PC-9 (cell line): Measurements from ENCODE around the gene EPHB2. TPM values are rescaled to one million over a fixed set of nuclear protein-coding genes. Genes with fewer than 3 reads are reported as not detected.

Experiments
- BruUV-seq: library from RNA; stranded (reverse); fragments of 400-500 nt; replicated peaks from 2 replicates; lab custom pipeline; 2021; lab: Mats Ljungman, UMichigan
- CTCF ChIA-PET: fragments of 300-600 bp; sonication (Branson Sonifier 250); formaldehyde crosslinking; loops from one replicate; lab custom pipeline; 2022; ENCODE audit warnings: antibody characterized with exemption; lab: Charles Lee
- POLR2A ChIA-PET: fragments of 300-600 bp; sonication (Branson Sonifier 250); formaldehyde crosslinking; loops from one replicate; lab custom pipeline; 2022; ENCODE audit warnings: antibody characterized with exemption; ENCODE audit not compliant: unreplicated experiment; lab: Charles Lee
- DNase-seq, 2 experiments: peaks; one replicate each; pipeline versions ENCODE4 v3.0.0 to v3.0.0-alpha.2; 2015 to 2022; ENCODE audit warnings: mixed read lengths in 1 of 2
- H2AFZ ChIP-seq: fragments of 200-600 bp; sonication (generic); 2 replicates; pipeline ENCODE4 v1.8.1; 2017; ENCODE audit warnings: antibody characterized with exemption
- H3F3A ChIP-seq: fragments of 200-600 bp; sonication (generic); 2 replicates; pipeline ENCODE4 v1.8.1; 2017; ENCODE audit warnings: antibody characterized with exemption, mild to moderate bottlenecking, low read depth; ENCODE audit not compliant: insufficient read depth
- H3K27ac ChIP-seq: fragments of 200-600 bp; sonication (generic); 2 replicates; pipeline ENCODE4 v1.6.1; 2016; ENCODE audit warnings: mixed run types
- H3K27me3 ChIP-seq: fragments of 200-600 bp; sonication (generic); 2 replicates; pipeline ENCODE4 v1.6.1; 2016; ENCODE audit warnings: low read depth, mixed run types; ENCODE audit not compliant: insufficient read depth
- H3K36me3 ChIP-seq: fragments of 200-600 bp; sonication (generic); 2 replicates; pipeline ENCODE4 v1.6.1; 2016; ENCODE audit warnings: low read depth, mixed run types
- H3K4me1 ChIP-seq: fragments of 200-600 bp; sonication (generic); replicated peaks from 2 replicates; pipeline ENCODE4 v1.6.1; 2016; ENCODE audit warnings: mixed run types; ENCODE audit not compliant: insufficient read depth
- H3K4me2 ChIP-seq: fragments of 200-600 bp; sonication (generic); 2 replicates; pipeline ENCODE4 v1.6.1; 2017; ENCODE audit warnings: mixed run types
- H3K4me3 ChIP-seq: fragments of 200-600 bp; sonication (generic); 2 replicates; pipeline ENCODE4 v1.6.1; 2016; ENCODE audit warnings: mixed run types
- H3K79me2 ChIP-seq: fragments of 200-600 bp; sonication (generic); 2 replicates; pipeline ENCODE4 v1.6.1; 2017; ENCODE audit warnings: low read depth, mixed run types
- H3K9me2 ChIP-seq: fragments of 200-600 bp; sonication (generic); 2 replicates; pipeline ENCODE4 v1.8.1; 2017; ENCODE audit warnings: mild to moderate bottlenecking; ENCODE audit not compliant: insufficient read depth
- H3K9me3 ChIP-seq: fragments of 200-600 bp; sonication (generic); 2 replicates; pipeline ENCODE4 v1.8.1; 2016; ENCODE audit warnings: low read depth; ENCODE audit not compliant: insufficient read depth
- H4K20me1 ChIP-seq: fragments of 200-600 bp; sonication (generic); 2 replicates; pipeline ENCODE4 v1.8.1; 2017; ENCODE audit not compliant: insufficient read depth
- EZH2 ChIP-seq: fragments of 200-600 bp; sonication (generic); IDR thresholded peaks from 2 replicates; pipeline ENCODE4 v1.8.0; 2017; ENCODE audit warnings: antibody characterized with exemption, low read depth
- intact Hi-C: fragments of 100-400 bp; cut with micrococcal nuclease; formaldehyde crosslinking; loops from one replicate; pipeline ENCODE4 v1.10.0; 2022; ENCODE audit not compliant: unreplicated experiment
- total RNA-seq: library from RNA; stranded (reverse); gene quantifications from 2 replicates; pipeline ENCODE4 v1.2.3, GENCODE V29; 2021
- TF ChIP-seq, protein P1 (sequence below): fragments of 200-600 bp; sonication (generic); conservative IDR thresholded peaks from 2 replicates; pipeline ENCODE4 v1.6.1; 2017; ENCODE audit warnings: mixed run types, antibody characterized with exemption, mild to moderate bottlenecking, moderate library complexity

The EPHB2 gene
- total RNA-seq, 1 experiment from 2014 or later: 26.7 TPM

DNA sequence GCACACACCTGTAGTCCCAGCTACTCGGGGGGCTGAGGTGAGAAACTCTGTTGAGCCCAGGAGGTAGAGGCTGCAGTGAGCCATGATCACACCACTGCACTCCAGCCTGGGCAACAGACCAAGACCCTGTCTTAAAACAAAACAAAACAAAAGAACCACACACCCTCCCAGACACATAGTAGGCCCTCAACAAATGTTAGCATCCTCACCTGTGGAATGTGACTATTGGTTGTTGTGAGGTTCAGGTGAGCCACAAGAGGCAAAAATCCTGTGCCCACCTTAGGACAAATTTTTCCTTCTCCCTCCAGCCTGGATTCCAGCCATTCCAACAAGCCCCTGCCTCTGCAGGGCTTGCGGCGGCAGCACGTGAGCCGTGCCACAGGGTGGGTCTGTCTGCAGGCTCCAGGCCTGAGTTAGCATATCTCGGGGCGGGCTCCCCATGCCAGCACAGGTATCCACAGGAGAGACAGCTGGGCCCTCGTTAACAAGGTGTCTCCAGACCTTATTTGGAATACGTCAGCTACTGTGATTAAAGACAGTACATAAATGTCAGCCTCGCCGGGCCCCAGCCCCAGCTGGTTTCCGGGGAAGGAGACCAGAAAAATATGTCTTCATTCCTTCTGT lies 40.2 kb upstream of the EPHB2 start:
- Histone ChIP-seq H3K4me2 (no peak overlapping the region), H3K27me3 (no peaks in the 10 kb centered on the region; the same call in 1 of the 2 replicates), H3K27ac (no peak overlapping the region), H2AFZ (no peak overlapping the region), H3K9me3 (no peaks in the 10 kb centered on the region), H3K9me2 (no peaks in the 10 kb centered on the region), H4K20me1 (no peaks in the 10 kb centered on the region), H3K4me3 (no peak overlapping the region), H3K36me3 (no peaks in the 10 kb centered on the region), H3K4me1 (no peaks in the 10 kb centered on the region), H3F3A (no peaks in the 10 kb centered on the region), H3K79me2 (no peaks in the 10 kb centered on the region)
- TF ChIP-seq EZH2: no peak
- TF ChIP-seq, protein P1, sequence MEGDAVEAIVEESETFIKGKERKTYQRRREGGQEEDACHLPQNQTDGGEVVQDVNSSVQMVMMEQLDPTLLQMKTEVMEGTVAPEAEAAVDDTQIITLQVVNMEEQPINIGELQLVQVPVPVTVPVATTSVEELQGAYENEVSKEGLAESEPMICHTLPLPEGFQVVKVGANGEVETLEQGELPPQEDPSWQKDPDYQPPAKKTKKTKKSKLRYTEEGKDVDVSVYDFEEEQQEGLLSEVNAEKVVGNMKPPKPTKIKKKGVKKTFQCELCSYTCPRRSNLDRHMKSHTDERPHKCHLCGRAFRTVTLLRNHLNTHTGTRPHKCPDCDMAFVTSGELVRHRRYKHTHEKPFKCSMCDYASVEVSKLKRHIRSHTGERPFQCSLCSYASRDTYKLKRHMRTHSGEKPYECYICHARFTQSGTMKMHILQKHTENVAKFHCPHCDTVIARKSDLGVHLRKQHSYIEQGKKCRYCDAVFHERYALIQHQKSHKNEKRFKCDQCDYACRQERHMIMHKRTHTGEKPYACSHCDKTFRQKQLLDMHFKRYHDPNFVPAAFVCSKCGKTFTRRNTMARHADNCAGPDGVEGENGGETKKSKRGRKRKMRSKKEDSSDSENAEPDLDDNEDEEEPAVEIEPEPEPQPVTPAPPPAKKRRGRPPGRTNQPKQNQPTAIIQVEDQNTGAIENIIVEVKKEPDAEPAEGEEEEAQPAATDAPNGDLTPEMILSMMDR: no peak
- ChIA-PET POLR2A (no interaction called here), CTCF (no interaction called here)
- intact Hi-C loops: no loop called here
- no peak for DNase-seq
- BruUV-seq: no TSS peak

DNA sequence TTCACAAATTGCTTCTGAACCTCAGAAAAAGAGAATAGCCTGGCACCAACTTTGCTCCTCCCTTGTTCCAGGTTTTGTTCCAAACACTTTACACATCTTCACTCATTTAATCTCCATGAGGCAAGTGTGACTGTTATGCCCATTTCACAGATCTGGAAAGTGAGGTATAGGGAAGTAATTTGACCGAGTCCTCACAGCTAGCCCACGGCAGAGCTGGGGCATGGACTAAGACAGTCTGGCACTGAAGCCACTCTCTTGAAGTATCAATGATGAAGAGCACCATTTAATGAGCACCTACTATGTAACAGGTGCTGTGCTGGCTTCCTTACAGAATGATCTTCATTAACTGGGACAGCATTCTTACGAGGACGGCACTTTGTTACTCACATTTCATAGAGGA lies 38.6 kb upstream of the EPHB2 start:
- Histone ChIP-seq H3K79me2 (no peaks in the 10 kb centered on the region), H3K4me1 (no peaks in the 10 kb centered on the region), H3K9me3 (no peaks in the 10 kb centered on the region), H2AFZ (no peak overlapping the region), H3K36me3 (no peaks in the 10 kb centered on the region), H3K4me3 (no peak overlapping the region), H3K4me2 (no peak overlapping the region), H4K20me1 (no peaks in the 10 kb centered on the region), H3K27me3 (no peaks in the 10 kb centered on the region; the same call in 1 of the 2 replicates), H3K9me2 (no peaks in the 10 kb centered on the region), H3F3A (no peaks in the 10 kb centered on the region), H3K27ac (no peak overlapping the region)
- no TSS peak for BruUV-seq
- ChIA-PET POLR2A (no interaction called here), CTCF (no interaction called here)
- intact Hi-C loops: no loop called here
- no peak for DNase-seq
- TF ChIP-seq EZH2: no peak
- TF ChIP-seq, protein P1: no peak

DNA sequence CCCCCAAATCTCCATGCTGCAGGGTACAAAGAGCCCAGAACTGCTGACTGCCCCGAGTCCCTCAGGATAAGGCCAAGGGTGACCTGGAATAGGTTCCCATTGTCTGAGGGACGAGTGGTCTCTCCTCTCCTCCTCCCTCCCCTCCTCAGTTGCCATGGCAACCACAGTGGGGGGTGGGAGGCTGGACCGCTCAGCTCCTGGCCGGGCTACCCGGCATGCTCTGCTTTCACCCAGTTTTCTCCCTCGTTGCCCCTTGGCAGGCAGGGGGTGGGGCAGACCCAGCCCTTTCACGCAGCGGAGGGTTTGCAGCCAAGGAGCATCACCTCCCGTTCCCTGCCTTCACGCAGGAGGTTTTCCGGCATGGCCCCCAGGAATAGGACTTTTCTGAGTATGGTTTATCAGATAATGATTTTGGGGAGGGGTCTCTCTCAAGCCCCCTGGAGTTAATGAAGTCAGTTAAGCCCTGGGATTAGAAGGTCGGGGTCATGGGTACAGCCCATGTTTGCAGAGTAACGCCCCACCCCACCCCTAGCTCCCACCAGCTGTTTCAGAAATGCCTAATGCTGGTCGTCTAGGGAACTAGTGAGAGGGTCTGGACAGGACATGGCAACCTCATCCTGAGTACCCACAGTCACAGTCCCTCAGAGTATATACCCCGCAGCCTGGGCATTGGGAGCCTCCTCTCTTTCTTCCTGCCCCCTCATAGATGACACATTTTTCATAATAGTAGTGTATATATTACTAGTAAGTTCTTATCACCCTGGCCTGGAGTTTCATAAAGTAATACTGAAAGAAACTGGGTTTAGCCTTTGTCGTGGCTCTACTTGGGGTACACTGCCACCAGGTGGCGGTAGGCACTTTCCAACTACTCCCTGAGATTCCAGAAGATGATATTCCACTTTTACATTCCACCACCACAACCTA lies 36.9 kb upstream of the EPHB2 start:
- Histone ChIP-seq H3K4me1 (no peaks in the 10 kb centered on the region), H3K4me2 (no peak overlapping the region), H4K20me1 (no peaks in the 10 kb centered on the region), H3K36me3 (no peaks in the 10 kb centered on the region), H3K79me2 (no peaks in the 10 kb centered on the region), H2AFZ (no peak overlapping the region), H3K4me3 (no peak overlapping the region), H3K9me2 (no peaks in the 10 kb centered on the region), H3K27ac (no peak overlapping the region), H3F3A (peaks cover 6% of the 10 kb centered on the region; the same call in 1 of the 2 replicates), H3K27me3 (no peaks in the 10 kb centered on the region), H3K9me3 (no peaks in the 10 kb centered on the region)
- BruUV-seq: no TSS peak
- DNase-seq: peak in 1 of 2 experiments; percentile 64
- TF ChIP-seq, protein P1: peak; percentile 81
- TF ChIP-seq EZH2: no peak
- ChIA-PET CTCF (interaction anchor here (0.8 to 1.2 kb wide), 2 partner anchors 31 to 215 kb away, joined by 3 to 4 read pairs; no protein-coding TSS in a partner anchor), POLR2A (no interaction called here)
- intact Hi-C loops: loop anchor here (1.0 to 2.0 kb wide), 5 partner anchors 31 to 291 kb away; no protein-coding TSS in a partner anchor
